ENCODE results near the gene TWF1.

The TWF1 gene

DNA sequence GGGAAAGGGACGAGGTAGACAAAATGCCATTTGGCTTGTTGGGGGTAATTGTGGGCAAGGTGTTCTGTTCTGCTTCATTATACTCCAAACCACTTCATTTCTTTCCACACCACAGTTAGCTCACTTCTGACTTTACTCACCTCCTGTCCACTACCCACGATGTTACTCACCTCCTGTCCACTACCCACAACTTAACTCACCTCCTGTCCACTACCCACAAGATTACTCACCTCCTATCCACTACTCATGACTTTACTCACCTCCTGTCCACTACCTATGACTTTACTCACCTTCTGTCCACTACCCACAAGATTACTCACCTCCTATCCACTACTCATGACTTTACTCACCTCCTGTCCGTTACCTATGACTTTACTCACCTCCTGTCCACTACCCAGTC is 10.1 kb upstream of the TWF1 start:
- TF ChIP-seq, protein P1, sequence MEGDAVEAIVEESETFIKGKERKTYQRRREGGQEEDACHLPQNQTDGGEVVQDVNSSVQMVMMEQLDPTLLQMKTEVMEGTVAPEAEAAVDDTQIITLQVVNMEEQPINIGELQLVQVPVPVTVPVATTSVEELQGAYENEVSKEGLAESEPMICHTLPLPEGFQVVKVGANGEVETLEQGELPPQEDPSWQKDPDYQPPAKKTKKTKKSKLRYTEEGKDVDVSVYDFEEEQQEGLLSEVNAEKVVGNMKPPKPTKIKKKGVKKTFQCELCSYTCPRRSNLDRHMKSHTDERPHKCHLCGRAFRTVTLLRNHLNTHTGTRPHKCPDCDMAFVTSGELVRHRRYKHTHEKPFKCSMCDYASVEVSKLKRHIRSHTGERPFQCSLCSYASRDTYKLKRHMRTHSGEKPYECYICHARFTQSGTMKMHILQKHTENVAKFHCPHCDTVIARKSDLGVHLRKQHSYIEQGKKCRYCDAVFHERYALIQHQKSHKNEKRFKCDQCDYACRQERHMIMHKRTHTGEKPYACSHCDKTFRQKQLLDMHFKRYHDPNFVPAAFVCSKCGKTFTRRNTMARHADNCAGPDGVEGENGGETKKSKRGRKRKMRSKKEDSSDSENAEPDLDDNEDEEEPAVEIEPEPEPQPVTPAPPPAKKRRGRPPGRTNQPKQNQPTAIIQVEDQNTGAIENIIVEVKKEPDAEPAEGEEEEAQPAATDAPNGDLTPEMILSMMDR (conservative IDR thresholded peaks at IDR 0.05) = no peak

DNA sequence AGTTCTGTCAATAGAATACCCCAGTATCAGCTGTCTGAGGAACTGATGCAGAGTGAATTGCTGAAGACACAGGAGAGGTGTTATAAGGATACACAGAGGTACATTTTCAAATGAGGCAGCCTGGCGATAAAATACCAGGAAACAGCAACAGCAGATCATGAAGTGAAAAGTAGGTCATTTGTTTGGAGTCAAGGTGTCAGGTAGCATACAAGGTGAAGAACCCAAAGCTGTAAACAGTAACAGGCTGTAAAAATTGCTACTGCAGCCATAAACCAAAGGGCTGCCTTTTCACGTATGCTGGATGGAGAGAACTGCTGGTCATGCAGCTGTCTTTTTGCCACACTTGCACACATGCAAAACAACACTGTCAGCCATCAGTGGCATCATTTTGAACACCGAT is 9.3 kb upstream of the TWF1 start:
- TF ChIP-seq, protein P1 (conservative IDR thresholded peaks at IDR 0.05) = no peak
- no peak overlapping the region; the same call in 1 of the 2 replicates for H3K27ac ChIP-seq

More for the DNA sequence above, 10.1 kb upstream of the TWF1 start:
- H3K27ac ChIP-seq = no peak overlapping the region

DNA sequence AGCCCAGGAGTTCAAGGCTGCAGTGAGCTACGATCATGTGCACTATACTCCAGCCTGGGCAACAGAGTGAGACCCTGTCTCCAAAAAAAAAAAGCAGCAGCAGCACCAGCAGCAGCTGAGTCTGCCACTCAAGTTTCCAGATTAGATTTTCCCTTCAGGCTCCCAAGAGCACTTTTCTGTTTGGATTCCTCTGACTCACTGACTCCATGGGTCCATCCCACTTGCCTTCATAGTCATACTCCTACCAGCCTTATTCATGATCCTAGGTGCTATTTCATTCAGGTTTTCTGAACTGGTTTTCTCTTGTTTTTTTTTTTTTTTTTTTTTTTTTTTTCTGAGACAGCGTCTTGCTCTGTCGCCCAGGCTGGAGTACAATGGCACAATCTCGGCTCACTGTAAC is 6.8 kb upstream of the TWF1 start:
- TF ChIP-seq, protein P1 (conservative IDR thresholded peaks at IDR 0.05) = no peak

DNA sequence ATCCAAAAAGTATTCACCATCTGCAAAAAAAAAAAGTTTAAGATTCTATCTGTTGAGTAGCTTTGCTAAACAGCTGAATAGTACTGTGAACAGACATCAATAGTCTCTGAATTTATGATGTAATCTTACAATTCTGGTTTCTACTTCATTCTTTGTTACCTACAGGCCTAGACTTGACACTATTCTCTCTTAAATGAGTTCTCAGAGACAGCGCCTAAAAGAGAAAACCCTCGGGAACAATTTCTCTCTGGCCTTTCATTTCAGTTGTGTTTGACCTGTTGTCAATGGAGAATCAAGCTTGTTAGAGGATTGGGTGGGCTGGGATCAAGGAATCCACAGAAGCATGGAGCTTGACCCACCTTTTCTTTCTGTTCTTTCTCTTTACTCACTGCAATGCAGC is 5.9 kb upstream of the TWF1 start:
- no peak overlapping the region for H3K27ac ChIP-seq
- TF ChIP-seq, protein P1 (conservative IDR thresholded peaks at IDR 0.05) = no peak

More for the DNA sequence above, 6.8 kb upstream of the TWF1 start:
- H3K27ac ChIP-seq = no peak overlapping the region

DNA sequence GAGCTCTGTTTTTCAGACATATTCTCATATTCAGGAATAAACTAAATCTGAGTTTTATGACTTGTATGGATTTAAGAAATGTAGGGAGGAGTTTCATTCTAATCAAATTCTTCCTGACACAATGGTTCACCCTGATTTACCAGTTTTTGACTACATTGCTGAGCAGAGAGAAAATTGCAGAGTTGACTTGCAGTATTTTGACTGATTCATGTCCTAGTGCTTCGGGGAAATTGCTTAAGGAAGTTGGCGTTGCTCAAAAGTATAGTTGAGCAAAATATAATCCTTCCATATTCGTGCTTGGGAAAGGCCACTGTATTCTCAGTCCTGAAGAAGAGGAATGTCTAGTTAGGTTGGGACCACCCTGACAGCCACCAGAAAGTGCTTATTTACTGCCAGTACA is 1.3 kb upstream of the TWF1 start:
- TF ChIP-seq, protein P1 (conservative IDR thresholded peaks at IDR 0.05) = no peak
- H3K27ac ChIP-seq = no peak overlapping the region

DNA sequence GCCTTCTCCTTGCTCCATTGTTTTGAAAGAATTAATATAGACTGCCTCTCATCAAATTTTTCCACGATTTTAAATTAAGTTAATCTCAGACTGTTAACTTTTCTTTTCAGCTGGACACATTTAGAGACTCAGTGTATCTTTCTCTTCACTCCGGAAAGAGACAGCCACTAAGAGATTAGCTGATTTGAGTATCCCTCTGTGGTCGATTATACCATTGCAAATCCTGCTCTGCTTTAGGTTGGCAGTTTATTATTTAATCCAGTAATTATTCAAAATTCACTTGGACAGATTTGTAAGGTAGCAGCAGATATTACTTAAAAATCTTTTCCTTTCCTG is 588 bp upstream of the TWF1 start:
- TF ChIP-seq, protein P1 (conservative IDR thresholded peaks at IDR 0.05) = no peak
- H3K27ac ChIP-seq = peak overlapping the region; percentile 85

- TF ChIP-seq, protein P1 (conservative IDR thresholded peaks at IDR 0.05) = no peak
Observed at GRCh38 chr12:43805149-43805859, 813 bp downstream of the TWF1 start.

More at GRCh38 chr12:43805149-43805859, 813 bp downstream of the TWF1 start:
- H3K27ac ChIP-seq = peak overlapping the region; percentile 85

All from VCaP (cell line).